BJ (cell line): ENCODE data around the gene MED23. TPM values are rescaled to one million over a fixed set of nuclear protein-coding genes. Genes with fewer than 3 reads are reported as not detected.

Experiments used
- CTCF ChIA-PET: fragments of 350-600 bp; formaldehyde crosslinking; extraction: SDS; loops from one replicate; lab custom pipeline; 2021; ENCODE audit warnings: antibody characterized with exemption, inconsistent platforms; lab: Yijun Ruan, JAX
- POLR2A ChIA-PET: fragments of 300-600 bp; sonication (Branson Sonifier 250); formaldehyde crosslinking; extraction: SDS; loops from one replicate; lab custom pipeline; 2021; ENCODE audit warnings: antibody characterized with exemption; lab: Charles Lee
- DNase-seq: peaks from one replicate; pipeline ENCODE4 v3.0.0-alpha.2; 2011; ENCODE audit warnings: low read depth
- H3K27me3 ChIP-seq: 2 replicates; pipeline ENCODE4 v1.6.0; 2011; ENCODE audit warnings: low read length; ENCODE audit not compliant: control insufficient read depth, insufficient read depth
- H3K36me3 ChIP-seq: 2 replicates; pipeline ENCODE4 v1.5.1; 2011; ENCODE audit warnings: low read length; ENCODE audit not compliant: control insufficient read depth, insufficient read depth
- H3K4me3 ChIP-seq: 2 replicates; pipeline ENCODE4 v1.5.1; 2011; ENCODE audit warnings: low read depth, mild to moderate bottlenecking, control low read depth, low read length
- CTCF ChIP-seq: IDR thresholded peaks from 2 replicates; pipeline ENCODE4 v1.5.1; 2011; ENCODE audit warnings: low read depth, mild to moderate bottlenecking, control low read depth, inconsistent platforms, low read length, moderate library complexity; ENCODE audit not compliant: insufficient read depth
- polyA plus RNA-seq: library from polyadenylated mRNA; depleted of rRNA; stranded (reverse); fragments of >200 nt; gene quantifications from 2 replicates; pipeline ENCODE4 v1.2.3, GENCODE V29; 2011

MED23 gene
- polyA plus RNA-seq, 1 experiment: 16.5 TPM

- TF ChIP-seq CTCF: no peak
- H3K27me3 ChIP-seq: no peaks in the 10 kb centered on the region
- 0 out of 2 replicates have a peak, but pooled peaks cover 1% of the 10 kb centered on the region for H3K36me3 ChIP-seq
- no peak for DNase-seq
- ChIA-PET CTCF (no interaction called here), POLR2A (no interaction called here)
- H3K4me3 ChIP-seq: no peak within 1 kb of the TSS
These were observed 55.2 kb downstream of the MED23 start, which contains the start of gene ARG1 for GRCh38 chr6:131572686-131573415. TSS of gene ARG1 (plus strand) at chr6:131573226. CDS start at chr6:131573283, 57 bp downstream.

- Histone ChIP-seq H3K4me3 (no peak overlapping the region), H3K27me3 (no peaks in the 10 kb centered on the region), H3K36me3 (no peaks in the 10 kb centered on the region)
- TF ChIP-seq CTCF: no peak
- POLR2A ChIA-PET: no interaction called here
- no peak for DNase-seq
- CTCF ChIA-PET: no interaction called here
These were observed 59.3 kb downstream of the MED23 start for GRCh38 chr6:131568726-131569125.

- no peaks in the 10 kb centered on the region for H3K36me3 ChIP-seq
- DNase-seq: no peak
- ChIA-PET POLR2A (no interaction called here), CTCF (no interaction called here)
- no peak overlapping the region for H3K4me3 ChIP-seq
- H3K27me3 ChIP-seq: no peaks in the 10 kb centered on the region
- TF ChIP-seq CTCF: no peak
These were observed 63.0 kb downstream of the MED23 start for GRCh38 chr6:131565056-131565455.

GRCh38 chr6:131561925-131562707 lies 65.9 kb downstream of the MED23 start:
- ChIA-PET CTCF (no interaction called here), POLR2A (no interaction called here)
- Histone ChIP-seq H3K27me3 (no peaks in the 10 kb centered on the region), H3K4me3 (no peak overlapping the region), H3K36me3 (no peaks in the 10 kb centered on the region)
- no peak for DNase-seq
- no peak for TF ChIP-seq CTCF

GRCh38 chr6:131558922-131559321 lies 69.1 kb downstream of the MED23 start:
- Histone ChIP-seq H3K36me3 (no peaks in the 10 kb centered on the region), H3K27me3 (no peaks in the 10 kb centered on the region), H3K4me3 (no peak overlapping the region)
- DNase-seq: no peak
- CTCF ChIA-PET: no interaction called here
- POLR2A ChIA-PET: no interaction called here
- TF ChIP-seq CTCF: no peak
